HK-2 (cell line): ENCODE results near the gene SDE2.
"Not testable (repeated sequence)": the region's sequence is repeated elsewhere in the genome, so short reads cannot be mapped to it uniquely, and the experiment has no call there.

Experiments used
- DNase-seq: peaks from one replicate; pipeline ENCODE4 v3.0.0-alpha.2; 2018; ENCODE audit not compliant: unreplicated experiment

The SDE2 gene

GRCh38 chr1:225975146-225975545 lies 24.0 kb downstream of the SDE2 start:
- not testable (repeated sequence) for DNase-seq

- no peak for DNase-seq
These were observed 24.7 kb downstream of the SDE2 start for GRCh38 chr1:225974454-225974853.

- peak; percentile 24 for DNase-seq
These were observed 26.0 kb downstream of the SDE2 start for GRCh38 chr1:225973158-225973557.

GRCh38 chr1:225972344-225973152 lies 26.6 kb downstream of the SDE2 start:
- no peak for DNase-seq

- not testable (repeated sequence) for DNase-seq
These were observed 28.5 kb downstream of the SDE2 start for GRCh38 chr1:225970592-225971157.

GRCh38 chr1:225969751-225970150 lies 29.4 kb downstream of the SDE2 start:
- DNase-seq = not testable (repeated sequence)

- no peak for DNase-seq
These were observed 33.9 kb downstream of the SDE2 start for GRCh38 chr1:225965231-225965630.

- DNase-seq = no peak
These were observed 35.2 kb downstream of the SDE2 start for GRCh38 chr1:225963735-225964530.

- no peak for DNase-seq
These were observed 36.6 kb downstream of the SDE2 start for GRCh38 chr1:225962440-225962975.

GRCh38 chr1:225961659-225962439 lies 37.3 kb downstream of the SDE2 start:
- no peak for DNase-seq

GRCh38 chr1:225958041-225958440 lies 41.1 kb downstream of the SDE2 start:
- no peak for DNase-seq

- no peak for DNase-seq
These were observed 44.4 kb downstream of the SDE2 start for GRCh38 chr1:225954753-225955152.

GRCh38 chr1:225953315-225953714 lies 45.8 kb downstream of the SDE2 start:
- DNase-seq = no peak

- no peak for DNase-seq
These were observed 48.1 kb downstream of the SDE2 start for GRCh38 chr1:225950905-225951497.

GRCh38 chr1:225949041-225949440 lies 50.1 kb downstream of the SDE2 start:
- no peak for DNase-seq

GRCh38 chr1:225946803-225947202 lies 52.3 kb downstream of the SDE2 start:
- DNase-seq = no peak

- DNase-seq = no peak
These were observed 53.0 kb downstream of the SDE2 start for GRCh38 chr1:225946082-225946620.

- DNase-seq = no peak
These were observed 53.6 kb downstream of the SDE2 start for GRCh38 chr1:225945564-225945963.

GRCh38 chr1:225944951-225945350 lies 54.2 kb downstream of the SDE2 start:
- DNase-seq = no peak

GRCh38 chr1:225944387-225944786 lies 54.8 kb downstream of the SDE2 start:
- DNase-seq = no peak

- no peak for DNase-seq
These were observed 55.6 kb downstream of the SDE2 start for GRCh38 chr1:225943582-225943981.
